Measurements from ENCODE around the gene PLXNC1. TPM values are rescaled to one million over a fixed set of nuclear protein-coding genes. Genes with fewer than 3 reads are reported as not detected.

Gene PLXNC1
- total RNA-seq, 1 experiment from 2014 or later: 0.30 TPM

DNA sequence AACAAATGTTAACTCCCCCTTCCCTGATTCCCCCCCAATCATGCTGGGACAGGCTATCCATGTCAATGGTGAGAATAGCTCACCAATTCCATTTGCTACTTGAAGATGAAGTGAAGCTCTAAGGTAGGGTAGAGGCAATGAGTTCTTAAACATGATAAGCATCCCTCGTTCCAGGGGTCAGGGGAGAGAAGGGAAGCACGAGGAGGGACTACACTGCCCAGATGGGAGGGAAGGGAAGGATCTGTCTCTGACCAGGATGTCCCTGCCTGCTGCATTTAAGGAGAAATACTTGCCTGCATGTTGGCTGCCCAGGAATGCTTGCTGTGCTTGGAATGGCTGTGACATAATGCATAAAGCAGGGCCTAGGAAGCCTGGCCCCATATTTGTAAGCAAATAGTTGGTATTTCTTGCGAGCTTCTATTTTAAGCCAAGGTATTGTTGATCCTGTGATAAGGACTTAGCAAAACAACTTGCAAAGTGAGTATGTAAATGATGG lies 156.2 kb downstream of the PLXNC1 start:
- intact Hi-C loops (cut with micrococcal nuclease; ENCODE audit: unreplicated experiment): no loop called here
- ChIA-PET CTCF (no interaction called here), POLR2A (ENCODE audit: low non-redundant PET) (no interaction called here)
- Histone ChIP-seq H3K4me3 (ENCODE audit: low read depth, low read length, poor library complexity, severe bottlenecking) (no peak overlapping the region), H3K9me3 (ENCODE audit: low read depth, low read length, poor library complexity, severe bottlenecking) (no peaks in the 10 kb centered on the region), H3K27ac (ENCODE audit: low read depth, low read length, poor library complexity, severe bottlenecking) (no peak overlapping the region), H3K36me3 (ENCODE audit: insufficient read depth, low read length, poor library complexity, severe bottlenecking) (peaks cover 9% of the 10 kb centered on the region), H3K27me3 (replicated peaks; ENCODE audit: insufficient read depth, low read depth, low read length, poor library complexity) (no peaks in the 10 kb centered on the region), H3K4me1 (ENCODE audit: insufficient read depth, low read length, poor library complexity, severe bottlenecking) (no peaks in the 10 kb centered on the region)
- no peak for DNase-seq (ENCODE audit: low spot score)
- TF ChIP-seq EZH2 (IDR thresholded peaks at IDR 0.05; ENCODE audit: borderline replicate concordance, low read depth, low read length, poor library complexity, severe bottlenecking): no peak
- TF ChIP-seq, protein P1, sequence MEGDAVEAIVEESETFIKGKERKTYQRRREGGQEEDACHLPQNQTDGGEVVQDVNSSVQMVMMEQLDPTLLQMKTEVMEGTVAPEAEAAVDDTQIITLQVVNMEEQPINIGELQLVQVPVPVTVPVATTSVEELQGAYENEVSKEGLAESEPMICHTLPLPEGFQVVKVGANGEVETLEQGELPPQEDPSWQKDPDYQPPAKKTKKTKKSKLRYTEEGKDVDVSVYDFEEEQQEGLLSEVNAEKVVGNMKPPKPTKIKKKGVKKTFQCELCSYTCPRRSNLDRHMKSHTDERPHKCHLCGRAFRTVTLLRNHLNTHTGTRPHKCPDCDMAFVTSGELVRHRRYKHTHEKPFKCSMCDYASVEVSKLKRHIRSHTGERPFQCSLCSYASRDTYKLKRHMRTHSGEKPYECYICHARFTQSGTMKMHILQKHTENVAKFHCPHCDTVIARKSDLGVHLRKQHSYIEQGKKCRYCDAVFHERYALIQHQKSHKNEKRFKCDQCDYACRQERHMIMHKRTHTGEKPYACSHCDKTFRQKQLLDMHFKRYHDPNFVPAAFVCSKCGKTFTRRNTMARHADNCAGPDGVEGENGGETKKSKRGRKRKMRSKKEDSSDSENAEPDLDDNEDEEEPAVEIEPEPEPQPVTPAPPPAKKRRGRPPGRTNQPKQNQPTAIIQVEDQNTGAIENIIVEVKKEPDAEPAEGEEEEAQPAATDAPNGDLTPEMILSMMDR (conservative IDR thresholded peaks at IDR 0.05; ENCODE audit: low read depth, low read length): no peak
- no TSS peak for BruUV-seq (replicated peaks)

DNA sequence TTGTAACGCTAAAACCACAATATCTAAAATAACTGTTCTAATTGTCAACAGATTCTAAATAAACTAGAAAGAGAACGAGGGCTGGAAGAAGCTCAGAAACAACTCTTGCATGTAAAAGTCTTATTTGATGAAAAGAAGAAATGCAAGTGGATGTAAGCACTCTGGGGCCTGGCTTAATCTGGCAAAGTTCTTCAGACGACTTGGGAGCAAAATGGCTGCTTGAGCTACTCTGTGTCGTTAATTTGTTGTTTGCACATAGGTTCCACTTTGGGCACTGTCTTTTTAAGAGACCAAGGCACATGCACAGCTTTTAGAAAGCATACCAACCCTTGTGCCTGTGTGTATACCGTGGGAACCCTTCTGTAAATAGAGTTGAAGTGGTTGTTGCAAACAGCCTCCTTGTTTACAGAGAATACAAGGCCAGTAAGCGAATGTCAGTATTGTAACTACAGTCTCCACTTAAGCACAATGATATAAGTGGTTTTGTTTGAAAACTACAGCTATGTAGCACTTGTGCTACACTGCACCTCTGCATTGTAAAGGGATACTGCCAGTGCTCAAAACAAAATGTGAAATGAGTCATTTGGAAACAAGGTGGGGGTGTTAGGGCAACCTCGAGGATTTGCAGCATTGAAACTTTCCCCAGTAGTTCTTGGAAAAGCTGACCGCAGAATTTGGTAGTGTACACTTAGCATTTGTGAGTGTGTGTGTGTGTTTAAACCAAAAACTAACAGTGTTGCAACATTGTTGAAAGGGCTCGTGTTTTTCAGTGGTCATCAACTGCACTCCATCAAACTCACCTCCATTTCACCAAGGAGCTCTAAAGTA lies 157.0 kb downstream of the PLXNC1 start:
- no peak for TF ChIP-seq EZH2 (IDR thresholded peaks at IDR 0.05; ENCODE audit: borderline replicate concordance, low read depth, low read length, poor library complexity, severe bottlenecking)
- TF ChIP-seq, protein P1 (conservative IDR thresholded peaks at IDR 0.05; ENCODE audit: low read depth, low read length): no peak
- H3K27ac ChIP-seq (ENCODE audit: low read depth, low read length, poor library complexity, severe bottlenecking): no peak overlapping the region
- intact Hi-C loops (cut with micrococcal nuclease; ENCODE audit: unreplicated experiment): no loop called here
- no peak for DNase-seq (ENCODE audit: low spot score)
- no peaks in the 10 kb centered on the region for H3K9me3 ChIP-seq (ENCODE audit: low read depth, low read length, poor library complexity, severe bottlenecking)
- H3K4me1 ChIP-seq (ENCODE audit: insufficient read depth, low read length, poor library complexity, severe bottlenecking): no peaks in the 10 kb centered on the region
- no peak overlapping the region for H3K4me3 ChIP-seq (ENCODE audit: low read depth, low read length, poor library complexity, severe bottlenecking)
- H3K27me3 ChIP-seq (replicated peaks; ENCODE audit: insufficient read depth, low read depth, low read length, poor library complexity): no peaks in the 10 kb centered on the region
- no TSS peak for BruUV-seq (replicated peaks)
- ChIA-PET POLR2A (ENCODE audit: low non-redundant PET) (no interaction called here), CTCF (no interaction called here)
- peaks cover 9% of the 10 kb centered on the region for H3K36me3 ChIP-seq (ENCODE audit: insufficient read depth, low read length, poor library complexity, severe bottlenecking)

- Histone ChIP-seq H3K9me3 (ENCODE audit: low read depth, low read length, poor library complexity, severe bottlenecking) (no peaks in the 10 kb centered on the region), H3K4me3 (ENCODE audit: low read depth, low read length, poor library complexity, severe bottlenecking) (no peak overlapping the region), H3K36me3 (ENCODE audit: insufficient read depth, low read length, poor library complexity, severe bottlenecking) (peaks cover 9% of the 10 kb centered on the region), H3K27me3 (replicated peaks; ENCODE audit: insufficient read depth, low read depth, low read length, poor library complexity) (no peaks in the 10 kb centered on the region), H3K27ac (ENCODE audit: low read depth, low read length, poor library complexity, severe bottlenecking) (no peak overlapping the region), H3K4me1 (ENCODE audit: insufficient read depth, low read length, poor library complexity, severe bottlenecking) (no peaks in the 10 kb centered on the region)
- DNase-seq (ENCODE audit: low spot score): no peak
- BruUV-seq (replicated peaks): no TSS peak
- POLR2A ChIA-PET (ENCODE audit: low non-redundant PET): no interaction called here
- TF ChIP-seq, protein P1 (conservative IDR thresholded peaks at IDR 0.05; ENCODE audit: low read depth, low read length): no peak
- TF ChIP-seq EZH2 (IDR thresholded peaks at IDR 0.05; ENCODE audit: borderline replicate concordance, low read depth, low read length, poor library complexity, severe bottlenecking): no peak
- CTCF ChIA-PET: no interaction called here
- intact Hi-C loops (cut with micrococcal nuclease; ENCODE audit: unreplicated experiment): no loop called here
Measured at GRCh38 chr12:94308612-94309011, 160.2 kb downstream of the PLXNC1 start.
